HG03575 (cell line): ENCODE measurements around the gene ADD1.

Experiments used
- ATAC-seq: cut with Tn5 transposase; IDR thresholded peaks from one replicate; pipeline ENCODE4 v1.9.1; 2021; ENCODE audit not compliant: unreplicated experiment, insufficient number of reproducible peaks, low FRiP score; ENCODE audit errors: extremely low read depth

ADD1 gene

DNA sequence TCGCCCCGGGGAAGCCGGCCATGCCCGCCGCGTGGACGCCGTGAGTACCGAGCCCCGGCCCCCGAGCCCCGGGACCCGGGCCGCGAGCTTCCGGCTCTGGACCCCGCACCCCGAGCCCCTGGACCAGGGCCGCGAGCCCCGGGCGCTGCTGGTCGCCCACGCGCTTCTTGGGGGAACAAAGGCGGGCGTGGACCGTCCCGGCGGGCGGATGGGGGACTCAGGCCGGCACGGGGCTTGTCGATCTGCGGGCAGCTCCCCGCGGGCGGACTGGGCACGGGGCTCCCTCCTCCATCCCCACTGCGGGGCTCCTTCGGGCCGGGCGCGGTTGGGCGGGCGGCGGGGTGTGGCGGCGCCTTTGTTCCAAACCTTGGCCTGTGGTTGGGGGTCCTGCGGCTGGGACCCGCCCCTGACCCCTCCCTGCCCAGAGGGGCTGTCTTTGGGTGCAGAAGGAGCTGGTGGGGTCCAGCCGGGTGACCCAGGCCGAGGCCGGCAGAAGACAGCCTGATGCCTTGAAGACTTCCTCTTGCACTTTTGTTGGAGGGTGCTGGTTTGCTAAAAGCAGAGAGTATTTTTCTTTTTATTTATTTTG is 25.2 kb upstream of the ADD1 start:
- ATAC-seq: no peak

DNA sequence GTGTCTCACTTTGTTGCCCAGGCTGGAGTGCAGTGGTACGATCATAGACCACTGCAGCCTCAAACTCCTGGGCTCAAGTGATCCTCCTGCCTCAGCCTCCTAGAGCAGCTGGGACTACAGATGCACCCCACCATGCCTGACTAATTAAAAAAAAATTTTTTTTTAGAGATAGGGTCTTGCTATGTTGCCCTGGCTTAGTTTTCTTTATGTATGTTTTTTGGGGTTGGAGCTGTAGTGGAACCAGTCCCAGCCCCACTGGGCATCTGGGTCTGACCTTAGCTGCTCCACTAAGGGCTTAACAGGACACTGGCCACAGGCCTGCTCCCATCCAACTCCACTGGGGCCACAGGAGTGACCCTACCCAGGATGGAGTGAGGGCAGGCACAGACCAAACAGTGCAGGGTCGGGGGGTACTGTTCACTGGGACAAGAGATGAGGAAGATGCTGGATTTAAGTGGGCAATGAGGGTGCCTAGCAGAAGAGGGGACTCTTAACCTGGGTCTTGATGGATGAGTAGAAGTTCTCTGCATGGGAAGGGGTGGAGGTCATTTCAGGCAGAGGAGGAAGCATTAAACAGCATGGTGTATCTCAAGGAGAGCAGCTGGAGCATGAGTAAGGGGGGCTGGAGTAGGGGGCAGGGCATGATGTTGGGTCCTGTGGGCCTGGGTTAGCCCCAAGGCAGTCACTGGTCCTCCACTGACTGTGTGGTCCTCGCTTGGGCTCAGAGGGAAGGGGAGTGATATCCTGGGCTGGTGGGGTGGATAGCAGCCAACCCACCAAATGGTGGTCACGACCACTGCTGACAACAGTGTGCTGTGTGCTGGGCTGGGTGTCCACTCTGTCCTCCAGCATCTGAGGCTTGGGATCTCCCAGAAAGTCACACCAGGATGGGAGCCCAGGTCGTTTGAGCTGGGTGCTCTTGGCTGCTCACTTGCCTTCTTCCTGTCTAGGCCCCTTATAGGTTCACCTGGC is 24.1 kb upstream of the ADD1 start:
- ATAC-seq: no peak

- ATAC-seq: no peak
These were observed 23.2 kb upstream of the ADD1 start for GRCh38 chr4:2820216-2820982.

GRCh38 chr4:2822461-2823300 is 21.0 kb upstream of the ADD1 start:
- no peak for ATAC-seq

GRCh38 chr4:2823301-2823670 is 20.4 kb upstream of the ADD1 start:
- ATAC-seq: no peak

GRCh38 chr4:2823671-2824328 is 19.8 kb upstream of the ADD1 start:
- no peak for ATAC-seq

GRCh38 chr4:2824329-2824835 is 19.3 kb upstream of the ADD1 start:
- no peak for ATAC-seq

DNA sequence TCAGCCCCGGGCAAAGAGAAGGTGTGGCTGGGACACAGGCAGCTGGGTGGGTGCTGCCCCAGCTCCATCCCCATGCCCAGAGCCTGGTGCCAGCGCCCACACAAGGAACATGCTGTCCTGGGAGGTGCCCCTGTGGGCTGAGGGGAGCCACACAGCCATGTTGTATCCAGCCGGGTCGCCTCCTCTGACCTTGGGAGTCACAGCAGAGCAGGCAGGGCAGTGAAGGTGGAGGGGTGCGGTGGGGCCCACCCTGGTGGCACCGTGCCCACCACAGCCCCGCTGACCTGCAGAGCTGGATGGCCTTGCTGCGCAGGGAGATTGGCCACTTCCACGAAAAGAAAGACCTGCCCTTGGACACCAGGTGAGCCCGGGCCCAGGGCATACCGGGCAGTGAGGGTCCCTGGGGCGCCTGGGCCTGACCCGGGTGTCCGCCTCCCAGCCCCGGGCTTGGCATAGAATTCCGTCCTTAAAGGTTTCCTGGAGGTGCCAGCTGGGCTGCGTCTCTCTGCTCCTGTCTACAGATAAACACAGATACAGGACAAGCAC is 18.7 kb upstream of the ADD1 start:
- no peak for ATAC-seq

GRCh38 chr4:2825740-2826139 is 17.9 kb upstream of the ADD1 start:
- no peak for ATAC-seq

DNA sequence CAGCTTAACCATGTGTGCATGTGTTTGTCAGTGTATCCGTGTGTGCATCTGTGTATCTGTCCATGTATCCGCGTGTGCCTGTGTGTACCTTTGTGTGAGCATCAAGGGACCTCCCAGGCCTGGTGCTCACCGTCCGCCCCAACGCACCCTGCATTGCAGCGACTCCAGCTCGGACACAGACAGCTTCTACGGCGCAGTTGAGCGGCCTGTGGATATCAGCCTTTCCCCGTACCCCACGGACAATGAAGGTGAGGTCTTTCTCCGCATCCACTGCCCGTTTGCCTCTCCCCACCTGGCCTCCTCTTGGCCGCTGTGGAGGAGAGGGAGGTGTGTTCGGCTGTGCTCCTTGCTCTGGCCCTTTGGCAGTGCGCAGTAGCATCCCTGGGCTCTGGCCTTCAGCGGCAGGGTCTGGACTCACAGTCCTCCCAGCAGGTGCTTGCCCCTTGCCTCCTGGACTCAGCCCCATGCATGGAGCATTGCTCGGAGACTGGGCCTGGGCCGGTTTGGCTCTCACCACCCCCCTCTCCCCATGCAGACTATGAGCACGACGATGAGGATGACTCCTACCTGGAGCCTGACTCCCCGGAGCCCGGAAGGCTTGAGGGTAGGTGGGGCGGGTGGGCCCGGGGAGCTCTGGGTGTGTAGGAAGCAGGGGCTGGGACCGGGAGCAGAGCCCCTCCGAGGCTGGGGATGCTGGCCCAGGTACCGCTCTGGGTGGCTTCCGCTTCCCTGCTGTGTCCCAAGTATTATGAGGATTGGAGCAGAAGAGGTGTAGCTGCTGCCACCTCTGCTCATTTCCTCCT is 16.4 kb upstream of the ADD1 start:
- ATAC-seq: no peak

DNA sequence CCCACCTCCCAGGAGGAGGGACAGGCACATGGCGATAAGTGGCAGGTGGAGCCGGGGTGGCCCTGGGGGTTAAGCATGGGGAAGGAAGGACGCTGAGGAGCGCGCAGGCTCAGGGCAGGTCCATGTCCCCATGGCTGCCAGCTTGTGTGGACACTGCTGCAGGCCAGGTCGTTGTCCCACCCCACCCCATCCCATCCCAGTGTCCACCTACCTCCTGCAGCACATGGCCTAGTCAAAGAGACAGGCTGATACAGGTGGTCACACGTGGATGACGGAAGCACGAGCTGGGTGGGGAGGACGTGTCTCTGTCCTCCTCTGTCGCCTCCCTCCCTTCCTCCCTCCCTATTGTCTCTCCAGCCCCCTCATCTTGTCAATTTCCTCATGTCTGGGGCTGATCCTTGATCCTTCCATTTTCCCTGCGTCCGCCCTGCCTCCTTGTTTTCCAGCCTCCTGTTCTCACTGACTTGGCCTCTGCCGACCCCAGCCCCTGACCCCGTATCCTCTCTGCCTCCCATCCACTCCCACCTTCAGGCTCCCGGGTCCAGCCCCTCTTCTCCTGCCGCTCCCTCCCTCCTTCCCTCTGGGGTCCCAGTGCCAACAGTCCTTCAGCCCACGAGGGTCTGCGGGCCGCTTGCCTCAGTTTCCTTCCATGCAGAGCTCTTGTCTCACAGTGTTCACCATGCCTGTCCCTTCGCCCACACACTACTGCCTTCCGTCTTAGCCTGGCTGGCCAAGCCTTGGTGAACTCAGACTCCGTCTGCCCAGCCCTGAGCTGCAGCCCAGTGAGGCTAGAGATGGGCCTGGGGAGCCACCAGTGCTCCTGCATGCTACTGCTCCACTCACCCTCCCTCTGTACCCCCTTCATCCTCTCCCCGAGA is 15.5 kb upstream of the ADD1 start:
- ATAC-seq: no peak

- ATAC-seq: no peak
These were observed 14.9 kb upstream of the ADD1 start for GRCh38 chr4:2828758-2829181.

GRCh38 chr4:2829321-2829932 is 14.2 kb upstream of the ADD1 start:
- ATAC-seq: no peak

- ATAC-seq: no peak
These were observed 13.7 kb upstream of the ADD1 start for GRCh38 chr4:2829933-2830451.

GRCh38 chr4:2830632-2831610 is 12.7 kb upstream of the ADD1 start:
- ATAC-seq: no peak
